Measurements from ENCODE around the gene PPP1R7. TPM values are rescaled to one million over a fixed set of nuclear protein-coding genes. Genes with fewer than 3 reads are reported as not detected.

Gene PPP1R7
- total and polyA plus RNA-seq, 2 of the 4 experiments (the other 2 are of a cell fraction) = 60.8 to 70.0 TPM

DNA sequence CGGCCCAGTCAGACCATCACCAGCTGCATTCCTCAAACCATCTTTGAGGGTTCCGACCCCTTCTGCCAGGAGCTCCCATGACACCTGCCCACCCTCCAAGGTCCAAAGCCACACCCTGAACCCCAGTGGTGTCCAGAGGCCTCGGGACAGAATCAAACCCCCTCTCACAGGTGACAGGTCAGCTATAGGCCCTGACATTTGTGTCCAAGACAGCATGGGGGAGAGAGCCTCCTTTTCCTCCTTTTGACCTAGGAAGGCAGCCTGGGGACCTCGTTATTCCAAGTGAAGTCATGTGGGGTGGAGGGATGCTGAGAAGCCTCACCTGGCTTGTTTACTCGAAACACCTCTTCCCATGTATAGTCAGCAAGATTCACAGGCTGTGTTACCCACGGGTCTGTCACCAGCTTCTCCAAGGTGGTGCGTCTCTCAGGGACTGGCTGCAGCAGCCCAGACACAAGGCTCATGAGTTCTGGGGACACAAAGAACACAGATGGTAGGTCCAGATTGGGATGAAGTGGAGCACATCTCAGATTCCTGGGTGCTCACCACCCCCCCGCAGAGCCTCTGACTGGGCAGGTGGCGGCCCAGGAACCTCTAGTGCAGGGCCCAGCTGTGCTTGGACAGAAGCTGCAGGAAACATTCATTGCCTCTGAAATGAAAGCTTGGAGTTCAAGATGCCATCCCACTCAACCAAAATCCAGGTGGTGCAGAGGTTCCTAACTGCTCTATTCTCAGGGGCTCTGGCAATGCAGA lies 43.1 kb upstream of the PPP1R7 start:
- H3K4me3 ChIP-seq (ENCODE audit: insufficient read depth, low read depth, low read length) = no peak overlapping the region
- no TSS peak for BruUV-seq (replicated peaks)
- 0 out of 2 replicates have a peak, but pooled peaks cover 2% of the 10 kb centered on the region for H3K36me3 ChIP-seq (ENCODE audit: control insufficient read depth, insufficient read depth, low read length)
- H4K8ac ChIP-seq (ENCODE audit: low read depth in 2 of 2, low read length in 2 of 2) = no peak overlapping the region
- in situ Hi-C loops (cut with MboI; ENCODE audit: low sequenced_read_pairs) (no loop called here), dilution Hi-C loops (cut with HindIII; ENCODE audit: low sequenced_read_pairs, unreplicated experiment) (no loop called here), intact Hi-C loops (cut with micrococcal nuclease) (no loop called here)
- ATAC-seq (ENCODE audit: low read depth) (no peak), DNase-seq (no peak)
- 100% methylated on average over 2 of the region's 9 CpGs; no CpG with 5 or more reads in 1 of the 2 experiments for WGBS, 2 experiments (ENCODE audit: extremely low coverage in 2 of 2, insufficient read length in 1 of 2)
- no peak overlapping the region for H3K27ac ChIP-seq (ENCODE audit: insufficient read depth, low read length)
- H2BK5ac ChIP-seq (ENCODE audit: low read depth, low read length, poor library complexity, severe bottlenecking) = no peak overlapping the region
- peaks cover 4% of the 10 kb centered on the region; the same call in 1 of the 2 replicates for H3K9me1 ChIP-seq (ENCODE audit: insufficient read depth, low read length)
- H4K20me1 ChIP-seq (ENCODE audit: insufficient read depth, low read length) = no peaks in the 10 kb centered on the region
- no peak overlapping the region for H4K5ac ChIP-seq (ENCODE audit: low read depth, low read length)
- H3K4me2 ChIP-seq (ENCODE audit: low read depth, low read length) = no peak overlapping the region
- no peak overlapping the region for H2BK15ac ChIP-seq (ENCODE audit: low read depth, low read length)
- no peak overlapping the region for H3K18ac ChIP-seq (ENCODE audit: low read depth, low read length)
- H3K9ac ChIP-seq (ENCODE audit: low read depth, low read length) = no peak overlapping the region
- no peak overlapping the region for H4K91ac ChIP-seq (ENCODE audit: insufficient read depth, low read depth, low read length)
- no peaks in the 10 kb centered on the region for H3K4me1 ChIP-seq (ENCODE audit: control insufficient read depth, insufficient read depth, low read length)
- no peaks in the 10 kb centered on the region for H3K9me3 ChIP-seq (ENCODE audit: control insufficient read depth, insufficient read depth, low read length)
- no peak overlapping the region for H3K23ac ChIP-seq (ENCODE audit: low read depth, low read length)
- H3K56ac ChIP-seq (ENCODE audit: extremely low read depth, insufficient read depth, low read length) = no peak overlapping the region
- H2BK20ac ChIP-seq (ENCODE audit: low read depth, low read length) = no peak overlapping the region
- H3K27me3 ChIP-seq (ENCODE audit: control insufficient read depth, insufficient read depth, low read length) = no peaks in the 10 kb centered on the region
- peaks cover 0 to 12% of the 10 kb centered on the region in 2 experiments; a peak in 3 of 4 replicates for H3K79me1 ChIP-seq (ENCODE audit: low read depth in 1 of 2, low read length in 2 of 2)
- H2AK9ac ChIP-seq (replicated peaks; ENCODE audit: low read depth, low read length, poor library complexity) = no peak overlapping the region
- H2AK5ac ChIP-seq (ENCODE audit: low read depth, low read length) = no peak overlapping the region
- ChIA-PET POLR2A (ENCODE audit: unreplicated experiment) (no interaction called here), CTCF (no interaction called here)
- no peak overlapping the region for H3K4ac ChIP-seq (ENCODE audit: low read depth, low read length)
- no peak overlapping the region for H2BK120ac ChIP-seq (ENCODE audit: low read depth, low read length)
- no peak for TF ChIP-seq RCOR1 (IDR thresholded peaks at IDR 0.05; ENCODE audit: insufficient replicate concordance, low read length)
- TF ChIP-seq, protein P1, sequence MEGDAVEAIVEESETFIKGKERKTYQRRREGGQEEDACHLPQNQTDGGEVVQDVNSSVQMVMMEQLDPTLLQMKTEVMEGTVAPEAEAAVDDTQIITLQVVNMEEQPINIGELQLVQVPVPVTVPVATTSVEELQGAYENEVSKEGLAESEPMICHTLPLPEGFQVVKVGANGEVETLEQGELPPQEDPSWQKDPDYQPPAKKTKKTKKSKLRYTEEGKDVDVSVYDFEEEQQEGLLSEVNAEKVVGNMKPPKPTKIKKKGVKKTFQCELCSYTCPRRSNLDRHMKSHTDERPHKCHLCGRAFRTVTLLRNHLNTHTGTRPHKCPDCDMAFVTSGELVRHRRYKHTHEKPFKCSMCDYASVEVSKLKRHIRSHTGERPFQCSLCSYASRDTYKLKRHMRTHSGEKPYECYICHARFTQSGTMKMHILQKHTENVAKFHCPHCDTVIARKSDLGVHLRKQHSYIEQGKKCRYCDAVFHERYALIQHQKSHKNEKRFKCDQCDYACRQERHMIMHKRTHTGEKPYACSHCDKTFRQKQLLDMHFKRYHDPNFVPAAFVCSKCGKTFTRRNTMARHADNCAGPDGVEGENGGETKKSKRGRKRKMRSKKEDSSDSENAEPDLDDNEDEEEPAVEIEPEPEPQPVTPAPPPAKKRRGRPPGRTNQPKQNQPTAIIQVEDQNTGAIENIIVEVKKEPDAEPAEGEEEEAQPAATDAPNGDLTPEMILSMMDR (conservative IDR thresholded peaks at IDR 0.05; ENCODE audit: low read depth, low read length) = no peak
- TF ChIP-seq RFX5 (IDR thresholded peaks at IDR 0.05; ENCODE audit: low read depth, low read length) = no peak
- TF ChIP-seq MXI1 (IDR thresholded peaks at IDR 0.05; ENCODE audit: borderline replicate concordance, low read depth, low read length) = no peak
- TF ChIP-seq NFE2L2 (IDR thresholded peaks at IDR 0.05; ENCODE audit: low read depth, low read length) = no peak
- TF ChIP-seq SMC3 (IDR thresholded peaks at IDR 0.05; ENCODE audit: low read depth, low read length) = no peak
- TF ChIP-seq CHD1 (IDR thresholded peaks at IDR 0.05; ENCODE audit: low read depth, low read length) = no peak
- TF ChIP-seq USF2 (IDR thresholded peaks at IDR 0.05; ENCODE audit: low read depth, low read length) = no peak
- TF ChIP-seq MAFK (IDR thresholded peaks at IDR 0.05; ENCODE audit: low read depth, low read length) = no peak
- TF ChIP-seq RAD21 (IDR thresholded peaks at IDR 0.05; ENCODE audit: low read length) = no peak
- TF ChIP-seq FOS (IDR thresholded peaks at IDR 0.05; ENCODE audit: low read depth, low read length) = no peak
- TF ChIP-seq, protein P2, sequence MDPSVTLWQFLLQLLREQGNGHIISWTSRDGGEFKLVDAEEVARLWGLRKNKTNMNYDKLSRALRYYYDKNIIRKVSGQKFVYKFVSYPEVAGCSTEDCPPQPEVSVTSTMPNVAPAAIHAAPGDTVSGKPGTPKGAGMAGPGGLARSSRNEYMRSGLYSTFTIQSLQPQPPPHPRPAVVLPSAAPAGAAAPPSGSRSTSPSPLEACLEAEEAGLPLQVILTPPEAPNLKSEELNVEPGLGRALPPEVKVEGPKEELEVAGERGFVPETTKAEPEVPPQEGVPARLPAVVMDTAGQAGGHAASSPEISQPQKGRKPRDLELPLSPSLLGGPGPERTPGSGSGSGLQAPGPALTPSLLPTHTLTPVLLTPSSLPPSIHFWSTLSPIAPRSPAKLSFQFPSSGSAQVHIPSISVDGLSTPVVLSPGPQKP (IDR thresholded peaks at IDR 0.05; ENCODE audit: borderline replicate concordance, low read depth, low read length) = no peak
- no peak for TF ChIP-seq CEBPB (IDR thresholded peaks at IDR 0.05; ENCODE audit: low read depth, low read length)
- no peak for TF ChIP-seq MAZ (IDR thresholded peaks at IDR 0.05; ENCODE audit: borderline replicate concordance, low read depth, low read length)
- TF ChIP-seq POLR2A (IDR thresholded peaks at IDR 0.05; ENCODE audit: low read depth, low read length) = no peak
- no peak for TF ChIP-seq BHLHE40 (IDR thresholded peaks at IDR 0.05; ENCODE audit: low read depth, low read length)
- no peak overlapping the region for H3K14ac ChIP-seq (replicated peaks; ENCODE audit: low read depth, low read length)
- no peak overlapping the region for H2AFZ ChIP-seq (replicated peaks; ENCODE audit: low read length, poor library complexity)

All from IMR-90 (cell line).